Duodenal mucosa (tissue), 2 donors: Measurements from ENCODE around the gene MUCL1.
"Not testable (repeated sequence)": the region's sequence is repeated elsewhere in the genome, so short reads cannot be mapped to it uniquely, and the experiment has no call there.

Source experiments
- H3K27ac ChIP-seq: one replicate; pipeline ENCODE4 v1.7.0; 2013; ENCODE audit warnings: low read depth, low read length
- H3K27me3 ChIP-seq, 2 donors: one replicate each; pipeline ENCODE4 v1.7.0; 2013; ENCODE audit warnings: low read length in 2 of 2, control low read depth in 1 of 2; ENCODE audit not compliant: insufficient read depth in 2 of 2, control insufficient read depth in 1 of 2
- H3K36me3 ChIP-seq, 2 donors: one replicate each; pipeline ENCODE4 v1.7.0; 2013; ENCODE audit warnings: low read length in 2 of 2, control low read depth in 1 of 2; ENCODE audit not compliant: insufficient read depth in 2 of 2, control insufficient read depth in 1 of 2
- H3K4me1 ChIP-seq, 2 donors: one replicate each; pipeline ENCODE4 v1.7.0; 2013; ENCODE audit warnings: low read length in 2 of 2, control low read depth in 1 of 2; ENCODE audit not compliant: insufficient read depth in 2 of 2, control insufficient read depth in 1 of 2
- H3K4me3 ChIP-seq, 2 donors: one replicate each; pipeline ENCODE4 v1.7.0; 2013; ENCODE audit warnings: low read length in 2 of 2, low read depth in 1 of 2
- H3K9ac ChIP-seq, 2 donors: one replicate each; pipeline ENCODE4 v1.7.0; 2013; ENCODE audit warnings: low read length in 2 of 2, low read depth in 1 of 2
- H3K9me3 ChIP-seq, 2 donors: one replicate each; pipeline ENCODE4 v1.7.0; 2013; ENCODE audit warnings: low read length in 2 of 2, control low read depth in 1 of 2; ENCODE audit not compliant: control insufficient read depth in 1 of 2

Gene MUCL1

DNA sequence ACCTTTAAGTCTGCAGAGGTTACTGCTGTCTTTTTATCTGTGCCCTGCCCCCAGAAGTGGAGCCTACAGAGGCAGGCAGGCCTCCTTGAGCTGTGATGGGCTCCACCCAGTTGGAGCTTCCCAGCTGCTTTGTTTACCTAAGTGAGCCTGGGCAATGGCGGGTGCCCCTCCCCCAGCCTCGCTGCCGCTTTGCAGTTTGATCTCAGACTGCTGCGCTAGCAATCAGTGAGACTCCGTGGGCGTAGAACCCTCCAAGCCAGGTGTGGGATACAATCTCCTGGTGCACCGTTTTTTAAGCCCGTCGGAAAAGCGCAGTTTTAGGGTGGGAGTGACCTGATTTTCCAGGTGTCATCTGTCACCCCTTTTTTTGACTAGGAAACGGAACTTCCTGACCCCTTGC lies 34.1 kb downstream of the MUCL1 start:
- not testable (repeated sequence) for H3K9me3 ChIP-seq, H3K27me3 ChIP-seq, H3K4me1 ChIP-seq, H3K4me3 ChIP-seq, H3K9ac ChIP-seq, H3K36me3 ChIP-seq, H3K27ac ChIP-seq

GRCh38 chr12:54890339-54890738 lies 36.0 kb downstream of the MUCL1 start:
- H3K36me3 ChIP-seq = no peaks in the 10 kb centered on the region
- no peak overlapping the region for H3K27ac ChIP-seq
- H3K9me3 ChIP-seq = no peaks in the 10 kb centered on the region
- no peaks in the 10 kb centered on the region for H3K27me3 ChIP-seq
- H3K4me1 ChIP-seq = no peaks in the 10 kb centered on the region
- no peak overlapping the region for H3K9ac ChIP-seq
- H3K4me3 ChIP-seq = no peak overlapping the region

DNA sequence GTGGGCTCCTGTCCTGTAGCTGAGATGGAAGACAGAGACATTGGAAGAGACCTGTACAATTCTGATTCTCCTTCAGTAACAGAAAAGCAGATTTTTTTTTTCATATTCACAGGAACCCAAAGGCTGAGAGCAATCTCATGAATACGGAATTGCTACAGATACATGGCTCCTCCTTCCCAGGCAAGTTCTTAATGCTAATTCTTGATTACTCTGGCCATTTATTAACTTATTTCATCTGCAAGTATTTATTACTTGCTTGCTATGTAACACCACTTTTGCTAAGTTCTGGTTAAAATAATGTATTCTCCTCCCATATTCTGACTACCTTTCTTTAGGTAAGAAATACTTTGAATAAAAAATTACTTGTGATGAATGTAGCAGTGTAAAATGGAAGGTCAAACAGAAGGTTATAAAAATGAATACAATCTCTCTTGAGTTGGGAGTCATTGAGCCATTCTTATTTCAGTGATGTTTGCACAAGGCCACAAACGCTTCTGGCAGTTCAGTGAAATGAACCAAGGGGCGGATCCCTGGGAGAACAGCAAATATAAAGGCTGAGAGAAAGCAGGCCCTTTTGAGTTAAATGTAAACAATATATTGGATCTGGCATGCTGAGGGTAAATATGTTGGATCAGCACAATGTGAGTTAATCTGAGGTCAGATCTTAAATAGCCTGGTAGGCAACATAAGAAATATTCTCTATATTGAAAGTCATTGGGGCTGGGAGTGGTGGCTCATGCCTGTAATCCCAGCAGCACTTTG lies 37.6 kb downstream of the MUCL1 start:
- no peaks in the 10 kb centered on the region for H3K27me3 ChIP-seq
- no peaks in the 10 kb centered on the region for H3K4me1 ChIP-seq
- no peak overlapping the region for H3K27ac ChIP-seq
- H3K9me3 ChIP-seq = no peaks in the 10 kb centered on the region
- H3K36me3 ChIP-seq = no peaks in the 10 kb centered on the region
- no peak overlapping the region for H3K9ac ChIP-seq
- H3K4me3 ChIP-seq = no peak overlapping the region
